IMR-90 (cell line): ENCODE data around the gene MGRN1. TPM values are rescaled to one million over a fixed set of nuclear protein-coding genes. Genes with fewer than 3 reads are reported as not detected.
A peak's percentile ranks its signal among the peaks of the same experiment; 100 is the strongest.

ENCODE experiments used
- ATAC-seq: fragments of 200-7000 bp; cut with Tn5 transposase; 2 replicates; pipeline ENCODE4 v1.9.1; 2020; ENCODE audit warnings: low read depth, mild to moderate bottlenecking, moderate library complexity
- BruUV-seq: library from RNA; stranded (reverse); fragments of 400-500 nt; replicated peaks from 2 replicates; lab custom pipeline; 2021; lab: Mats Ljungman, UMichigan
- CTCF ChIA-PET: fragments of 300-600 bp; formaldehyde crosslinking; extraction: SDS; loops from one replicate; lab custom pipeline; 2021; ENCODE audit warnings: antibody characterized with exemption; lab: Yijun Ruan, JAX
- POLR2A ChIA-PET: fragments of 300-600 bp; sonication (Branson Sonifier 250); formaldehyde crosslinking; loops from one replicate; lab custom pipeline; 2022; ENCODE audit warnings: antibody characterized with exemption; ENCODE audit not compliant: unreplicated experiment; lab: Charles Lee
- DNase-seq: peaks from one replicate; pipeline ENCODE4 v3.0.0; 2013
- H2AFZ ChIP-seq: replicated peaks from 2 replicates; pipeline ENCODE3; 2013; ENCODE audit warnings: low read length, mild to moderate bottlenecking; ENCODE audit not compliant: poor library complexity
- H2AK5ac ChIP-seq: 2 replicates; pipeline ENCODE4 v1.6.1; 2013; ENCODE audit warnings: low read depth, low read length, inconsistent platforms
- H2AK9ac ChIP-seq: replicated peaks from 2 replicates; pipeline ENCODE3; 2013; ENCODE audit warnings: mild to moderate bottlenecking, low read depth, low read length, moderate library complexity; ENCODE audit not compliant: poor library complexity
- H2BK120ac ChIP-seq: 2 replicates; pipeline ENCODE4 v1.6.1; 2013; ENCODE audit warnings: low read depth, low read length, inconsistent platforms
- H2BK15ac ChIP-seq: 3 replicates; pipeline ENCODE4 v1.6.1; 2013; ENCODE audit warnings: low read depth, low read length, inconsistent platforms
- H2BK20ac ChIP-seq: 2 replicates; pipeline ENCODE4 v1.6.1; 2013; ENCODE audit warnings: low read depth, mild to moderate bottlenecking, inconsistent platforms, low read length, moderate library complexity
- H2BK5ac ChIP-seq: 2 replicates; pipeline ENCODE4 v1.6.1; 2013; ENCODE audit warnings: mild to moderate bottlenecking, low read depth, low read length, inconsistent platforms; ENCODE audit not compliant: poor library complexity, severe bottlenecking
- H3K14ac ChIP-seq: replicated peaks from 2 replicates; pipeline ENCODE4 v1.6.1; 2013; ENCODE audit warnings: low read depth, low read length, inconsistent platforms
- H3K18ac ChIP-seq: 2 replicates; pipeline ENCODE4 v1.6.1; 2013; ENCODE audit warnings: low read depth, low read length, control low read depth
- H3K23ac ChIP-seq: 2 replicates; pipeline ENCODE4 v1.6.1; 2013; ENCODE audit warnings: low read depth, low read length, inconsistent platforms
- H3K27ac ChIP-seq: 2 replicates; pipeline ENCODE4 v1.5.1; 2013; ENCODE audit warnings: mild to moderate bottlenecking, control low read depth, low read length; ENCODE audit not compliant: insufficient read depth
- H3K27me3 ChIP-seq: 2 replicates; pipeline ENCODE4 v1.6.1; 2013; ENCODE audit warnings: low read length; ENCODE audit not compliant: control insufficient read depth, insufficient read depth
- H3K36me3 ChIP-seq: 2 replicates; pipeline ENCODE4 v1.6.1; 2013; ENCODE audit warnings: low read length, mixed read lengths; ENCODE audit not compliant: control insufficient read depth, insufficient read depth
- H3K4ac ChIP-seq: 2 replicates; pipeline ENCODE4 v1.6.1; 2013; ENCODE audit warnings: low read depth, low read length, inconsistent platforms
- H3K4me1 ChIP-seq: 2 replicates; pipeline ENCODE4 v1.6.1; 2013; ENCODE audit warnings: low read length, mixed read lengths; ENCODE audit not compliant: control insufficient read depth, insufficient read depth
- H3K4me2 ChIP-seq: 2 replicates; pipeline ENCODE4 v1.6.1; 2013; ENCODE audit warnings: low read depth, mild to moderate bottlenecking, control low read depth, low read length, moderate library complexity
- H3K4me3 ChIP-seq: 2 replicates; pipeline ENCODE4 v1.5.1; 2013; ENCODE audit warnings: low read depth, mild to moderate bottlenecking, control low read depth, low read length, moderate library complexity; ENCODE audit not compliant: insufficient read depth
- H3K56ac ChIP-seq: 2 replicates; pipeline ENCODE4 v1.6.1; 2013; ENCODE audit warnings: low read length, inconsistent platforms; ENCODE audit not compliant: insufficient read depth; ENCODE audit errors: extremely low read depth
- H3K79me1 ChIP-seq, 2 experiments: 2 replicates each; pipeline ENCODE4 v1.6.1; 2013; ENCODE audit warnings: low read length in 2 of 2, inconsistent platforms in 1 of 2, low read depth in 1 of 2
- H3K9ac ChIP-seq: 2 replicates; pipeline ENCODE4 v1.6.1; 2013; ENCODE audit warnings: low read depth, low read length, control low read depth
- H3K9me1 ChIP-seq: 2 replicates; pipeline ENCODE4 v1.6.1; 2013; ENCODE audit warnings: low read length, inconsistent platforms; ENCODE audit not compliant: insufficient read depth
- H3K9me3 ChIP-seq: 2 replicates; pipeline ENCODE4 v1.6.1; 2013; ENCODE audit warnings: low read length; ENCODE audit not compliant: control insufficient read depth, insufficient read depth
- H4K20me1 ChIP-seq: 2 replicates; pipeline ENCODE4 v1.6.1; 2013; ENCODE audit warnings: low read length, inconsistent platforms; ENCODE audit not compliant: insufficient read depth
- H4K5ac ChIP-seq: 2 replicates; pipeline ENCODE4 v1.6.1; 2013; ENCODE audit warnings: mild to moderate bottlenecking, low read depth, low read length, control low read depth
- H4K8ac ChIP-seq, 2 experiments: 2 replicates each; pipeline ENCODE4 v1.6.1; 2013; ENCODE audit warnings: low read depth in 2 of 2, low read length in 2 of 2, control low read depth in 1 of 2, inconsistent platforms in 1 of 2
- H4K91ac ChIP-seq: 2 replicates; pipeline ENCODE4 v1.6.1; 2013; ENCODE audit warnings: low read depth, low read length, inconsistent platforms; ENCODE audit not compliant: insufficient read depth
- CHD1 ChIP-seq: IDR thresholded peaks from 2 replicates; pipeline ENCODE4 v1.6.1; 2012; ENCODE audit warnings: low read depth, low read length, improper control_type of control experiment
- FOS ChIP-seq: fragments of 150-350 bp; IDR thresholded peaks from 2 replicates; pipeline ENCODE4 v1.6.1; 2016; ENCODE audit warnings: low read depth, low read length
- MAFK ChIP-seq: IDR thresholded peaks from 2 replicates; pipeline ENCODE4 v1.6.1; 2012; ENCODE audit warnings: low read depth, low read length, improper control_type of control experiment
- MAZ ChIP-seq: IDR thresholded peaks from 2 replicates; pipeline ENCODE4 v1.6.1; 2012; ENCODE audit warnings: low read depth, mild to moderate bottlenecking, low read length, improper control_type of control experiment, moderate library complexity, borderline replicate concordance
- RCOR1 ChIP-seq: IDR thresholded peaks from 2 replicates; pipeline ENCODE4 v1.6.1; 2012; ENCODE audit warnings: mild to moderate bottlenecking, low read length, improper control_type of control experiment; ENCODE audit not compliant: insufficient replicate concordance
- WGBS, 2 experiments: methylation state at CpG; one replicate each; pipeline versions ENCODE4 v1.1.5 to v1.1.7; 2013; ENCODE audit warnings: missing lambda C conversion rate in 2 of 2; ENCODE audit not compliant: insufficient read length in 1 of 2; ENCODE audit errors: extremely low coverage in 2 of 2; 5-methylcytosine and 5-hydroxymethylcytosine counted together
- dilution Hi-C: fragments of 300-500 bp; cut with HindIII; formaldehyde crosslinking; loops from one replicate; pipeline ENCODE4 v1.14.3; 2018; ENCODE audit warnings: low sequenced_read_pairs; ENCODE audit not compliant: unreplicated experiment
- in situ Hi-C: fragments of 300-500 bp; cut with MboI; formaldehyde crosslinking; loops from 3 replicates; pipeline ENCODE4 v1.14.3; 2019; ENCODE audit warnings: low sequenced_read_pairs, inconsistent platforms, mixed read lengths
- intact Hi-C: fragments of 100-400 bp; cut with micrococcal nuclease; formaldehyde crosslinking; loops from 2 replicates; pipeline ENCODE4 v1.10.0; 2022
- polyA plus RNA-seq, 3 experiments: library from polyadenylated mRNA; depleted of rRNA; stranded (reverse); fragments of >200 nt; gene quantifications; 2 replicates each; pipeline ENCODE4 v1.2.3, GENCODE V29; 2012; ENCODE audit warnings: low replicate concordance in 1 of 3
- total RNA-seq: library from RNA; depleted of rRNA; stranded (reverse); fragments of >200 nt; gene quantifications from 2 replicates; pipeline ENCODE4 v1.2.3, GENCODE V29; 2012
- TF ChIP-seq, protein P1 (sequence below): conservative IDR thresholded peaks from 2 replicates; pipeline ENCODE4 v1.5.1; 2012; ENCODE audit warnings: mild to moderate bottlenecking, low read depth, low read length, improper control_type of control experiment

MGRN1 gene
- total and polyA plus RNA-seq, 2 of the 4 experiments (the other 2 are of a cell fraction): 11.7 to 32.7 TPM

DNA sequence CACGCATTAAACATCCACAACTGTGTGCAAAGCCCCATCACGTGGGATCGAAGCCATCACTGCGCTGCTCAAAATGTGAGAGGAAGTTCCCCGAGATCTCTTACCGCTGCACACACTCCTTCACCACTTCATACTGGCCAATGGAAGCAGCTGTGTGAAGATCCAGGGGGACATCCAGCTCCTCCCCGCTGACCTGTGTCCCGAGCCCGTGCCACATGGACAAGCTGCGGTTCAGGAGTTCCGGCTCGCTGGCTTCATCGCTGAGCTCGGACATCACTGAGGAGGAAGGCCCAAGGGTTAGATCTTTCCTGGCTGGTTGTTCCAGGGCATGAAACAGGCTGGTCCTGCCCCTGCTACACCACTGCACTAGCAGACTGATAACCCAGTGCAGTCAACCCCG is 105.2 kb downstream of the MGRN1 start:
- Histone ChIP-seq H2BK120ac (no peak overlapping the region), H3K9me1 (peaks cover 4% of the 10 kb centered on the region; the same call in 1 of the 2 replicates), H3K27ac (no peak overlapping the region), H3K4me3 (no peak overlapping the region), H3K18ac (no peak overlapping the region), H2AK9ac (peak overlapping the region; percentile 20), H3K79me1 (peaks cover 19 to 54% of the 10 kb centered on the region in 2 experiments), H3K9ac (no peak overlapping the region), H2BK20ac (no peak overlapping the region), H4K91ac (no peak overlapping the region), H3K36me3 (peaks cover 38% of the 10 kb centered on the region), H3K4me2 (no peak overlapping the region), H4K20me1 (peaks cover 3% of the 10 kb centered on the region; the same call in 1 of the 2 replicates), H3K23ac (no peak overlapping the region; the same call in 1 of the 2 replicates), H4K5ac (no peak overlapping the region), H3K4me1 (no peaks in the 10 kb centered on the region), H3K56ac (no peak overlapping the region), H2BK5ac (no peak overlapping the region), H3K27me3 (no peaks in the 10 kb centered on the region), H3K9me3 (no peaks in the 10 kb centered on the region), H3K14ac (no peak overlapping the region), H2AK5ac (no peak overlapping the region), H2BK15ac (no peak overlapping the region), H3K4ac (no peak overlapping the region), H4K8ac (no peak overlapping the region), H2AFZ (no peak overlapping the region)
- ATAC-seq: no peak
- no peak for DNase-seq
- CTCF ChIA-PET: no interaction called here
- in situ Hi-C loops (no loop called here), intact Hi-C loops (no loop called here), dilution Hi-C loops (no loop called here)
- TF ChIP-seq RCOR1 (no peak), MAZ (no peak), MAFK (no peak), FOS (no peak), CHD1 (no peak)
- TF ChIP-seq, protein P1, sequence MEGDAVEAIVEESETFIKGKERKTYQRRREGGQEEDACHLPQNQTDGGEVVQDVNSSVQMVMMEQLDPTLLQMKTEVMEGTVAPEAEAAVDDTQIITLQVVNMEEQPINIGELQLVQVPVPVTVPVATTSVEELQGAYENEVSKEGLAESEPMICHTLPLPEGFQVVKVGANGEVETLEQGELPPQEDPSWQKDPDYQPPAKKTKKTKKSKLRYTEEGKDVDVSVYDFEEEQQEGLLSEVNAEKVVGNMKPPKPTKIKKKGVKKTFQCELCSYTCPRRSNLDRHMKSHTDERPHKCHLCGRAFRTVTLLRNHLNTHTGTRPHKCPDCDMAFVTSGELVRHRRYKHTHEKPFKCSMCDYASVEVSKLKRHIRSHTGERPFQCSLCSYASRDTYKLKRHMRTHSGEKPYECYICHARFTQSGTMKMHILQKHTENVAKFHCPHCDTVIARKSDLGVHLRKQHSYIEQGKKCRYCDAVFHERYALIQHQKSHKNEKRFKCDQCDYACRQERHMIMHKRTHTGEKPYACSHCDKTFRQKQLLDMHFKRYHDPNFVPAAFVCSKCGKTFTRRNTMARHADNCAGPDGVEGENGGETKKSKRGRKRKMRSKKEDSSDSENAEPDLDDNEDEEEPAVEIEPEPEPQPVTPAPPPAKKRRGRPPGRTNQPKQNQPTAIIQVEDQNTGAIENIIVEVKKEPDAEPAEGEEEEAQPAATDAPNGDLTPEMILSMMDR: no peak
- WGBS, 2 experiments: 97% methylated on average over 10 of the region's 15 CpGs; no CpG with 5 or more reads in 1 of the 2 experiments
- POLR2A ChIA-PET: no interaction called here
- BruUV-seq: no TSS peak
